H9 (cell line): Measurements from ENCODE around the gene BRPF1. TPM values are rescaled to one million over a fixed set of nuclear protein-coding genes. Genes with fewer than 3 reads are reported as not detected.

ENCODE experiments used
- DNase-seq: peaks from one replicate; pipeline ENCODE4 v3.0.0-alpha.2; 2017
- H2AFZ ChIP-seq: one replicate; pipeline ENCODE4 v1.6.1; 2013; ENCODE audit warnings: mild to moderate bottlenecking, low read length, control low read depth, moderate library complexity
- H2AK5ac ChIP-seq: 2 replicates; pipeline ENCODE4 v1.6.1; 2013; ENCODE audit warnings: low read length, control low read depth, mixed read lengths; ENCODE audit not compliant: insufficient read length
- H2BK120ac ChIP-seq: one replicate; pipeline ENCODE4 v1.6.1; 2013; ENCODE audit warnings: low read depth, mild to moderate bottlenecking, low read length, control low read depth, inconsistent platforms; ENCODE audit not compliant: poor library complexity, severe bottlenecking
- H2BK12ac ChIP-seq: 2 replicates; pipeline ENCODE4 v1.6.1; 2013; ENCODE audit warnings: low read length, control low read depth, mixed read lengths, low read depth; ENCODE audit not compliant: insufficient read length
- H2BK15ac ChIP-seq: 2 replicates; pipeline ENCODE4 v1.6.1; 2013; ENCODE audit warnings: low read depth, low read length, control low read depth
- H2BK20ac ChIP-seq: one replicate; pipeline ENCODE4 v1.6.1; 2013; ENCODE audit warnings: low read depth, mild to moderate bottlenecking, low read length, control low read depth, inconsistent platforms; ENCODE audit not compliant: poor library complexity, severe bottlenecking
- H2BK5ac ChIP-seq: 2 replicates; pipeline ENCODE4 v1.6.1; 2013; ENCODE audit warnings: low read length, control low read depth, mixed read lengths; ENCODE audit not compliant: insufficient read length
- H3K14ac ChIP-seq: 2 replicates; pipeline ENCODE4 v1.6.1; 2013; ENCODE audit warnings: low read length, control low read depth; ENCODE audit not compliant: insufficient read depth
- H3K18ac ChIP-seq: 2 replicates; pipeline ENCODE4 v1.6.1; 2013; ENCODE audit warnings: low read depth, mild to moderate bottlenecking, mixed read lengths, low read length, control low read depth; ENCODE audit not compliant: insufficient read length
- H3K23ac ChIP-seq: 2 replicates; pipeline ENCODE4 v1.6.1; 2013; ENCODE audit warnings: low read length, control low read depth, mixed read lengths, low read depth; ENCODE audit not compliant: insufficient read length
- H3K23me2 ChIP-seq: 2 replicates; pipeline ENCODE4 v1.6.1; 2013; ENCODE audit warnings: low read depth, mild to moderate bottlenecking, mixed read lengths, low read length, control low read depth; ENCODE audit not compliant: insufficient read length, poor library complexity, severe bottlenecking
- H3K27ac ChIP-seq: 2 replicates; pipeline ENCODE4 v1.5.1; 2013; ENCODE audit warnings: low read length, control low read depth, mixed read lengths, low read depth; ENCODE audit not compliant: insufficient read length
- H3K27me3 ChIP-seq: 2 replicates; pipeline ENCODE4 v1.6.1; 2013; ENCODE audit warnings: low read length, control low read depth, inconsistent platforms; ENCODE audit not compliant: insufficient read depth
- H3K4ac ChIP-seq: 2 replicates; pipeline ENCODE4 v1.6.1; 2013; ENCODE audit warnings: low read depth, mild to moderate bottlenecking, control low read depth, inconsistent platforms, low read length, moderate library complexity
- H3K4me1 ChIP-seq: 2 replicates; pipeline ENCODE4 v1.6.1; 2013; ENCODE audit warnings: low read length, control low read depth, inconsistent platforms; ENCODE audit not compliant: insufficient read depth
- H3K4me2 ChIP-seq: 2 replicates; pipeline ENCODE4 v1.6.1; 2013; ENCODE audit warnings: low read length, control low read depth, mixed read lengths; ENCODE audit not compliant: insufficient read length, insufficient read depth
- H3K56ac ChIP-seq: 2 replicates; pipeline ENCODE4 v1.6.1; 2013; ENCODE audit warnings: low read depth, mild to moderate bottlenecking, mixed read lengths, low read length, control low read depth; ENCODE audit not compliant: insufficient read length
- H3K79me1 ChIP-seq: 2 replicates; pipeline ENCODE4 v1.6.1; 2013; ENCODE audit warnings: low read depth, mild to moderate bottlenecking, moderate library complexity, low read length, control low read depth, inconsistent platforms; ENCODE audit not compliant: insufficient read depth, poor library complexity, severe bottlenecking
- H3K79me2 ChIP-seq: 2 replicates; pipeline ENCODE4 v1.6.1; 2013; ENCODE audit warnings: low read length, control low read depth, inconsistent platforms; ENCODE audit not compliant: insufficient read depth
- H3K9ac ChIP-seq: 2 replicates; pipeline ENCODE4 v1.6.1; 2013; ENCODE audit warnings: low read length, control low read depth, mixed read lengths; ENCODE audit not compliant: insufficient read length; ENCODE audit errors: extremely low read depth
- H3K9me3 ChIP-seq: one replicate; pipeline ENCODE4 v1.6.1; 2013; ENCODE audit warnings: low read depth, low read length, inconsistent platforms; ENCODE audit not compliant: control insufficient read depth
- H3T11ph ChIP-seq: one replicate; pipeline ENCODE4 v1.6.1; 2013; ENCODE audit warnings: mild to moderate bottlenecking, low read length, control low read depth, inconsistent platforms
- H4K20me1 ChIP-seq: one replicate; pipeline ENCODE4 v1.6.1; 2013; ENCODE audit not compliant: control insufficient read depth, insufficient read length, insufficient read depth
- H4K5ac ChIP-seq: 2 replicates; pipeline ENCODE4 v1.6.1; 2013; ENCODE audit warnings: low read depth, mild to moderate bottlenecking, mixed read lengths, low read length, control low read depth; ENCODE audit not compliant: insufficient read length
- H4K8ac ChIP-seq: replicated peaks from 2 replicates; pipeline ENCODE4 v1.6.1; 2013; ENCODE audit warnings: low read length, control low read depth, mixed read lengths, low read depth; ENCODE audit not compliant: insufficient read length
- H4K91ac ChIP-seq: 2 replicates; pipeline ENCODE4 v1.6.1; 2013; ENCODE audit warnings: low read depth, mild to moderate bottlenecking, moderate library complexity, mixed read lengths, low read length, control low read depth; ENCODE audit not compliant: insufficient read length
- H3K27ac Mint-ChIP-seq, 3 experiments: 2 replicates in 2 of 3; 3 replicates in 1 of 3; pipeline ENCODE4 v1.8.0; 2020 to 2021; ENCODE audit warnings: mixed read lengths in 3 of 3, mild to moderate bottlenecking in 1 of 3, moderate library complexity in 1 of 3
- H3K27me3 Mint-ChIP-seq: 2 replicates; pipeline ENCODE4 v1.8.0; 2021; ENCODE audit warnings: low read depth, mild to moderate bottlenecking, moderate library complexity, mixed read lengths
- H3K36me3 Mint-ChIP-seq, 3 experiments: 2 replicates in 2 of 3; 3 replicates in 1 of 3; pipeline ENCODE4 v1.8.0; 2020 to 2021; ENCODE audit warnings: low read depth in 3 of 3, mixed read lengths in 3 of 3; ENCODE audit not compliant: insufficient read depth in 1 of 3
- H3K4me1 Mint-ChIP-seq, 2 experiments: 2 replicates each; pipeline ENCODE4 v1.8.0; 2020; ENCODE audit warnings: mixed read lengths in 2 of 2
- H3K4me3 Mint-ChIP-seq, 2 experiments: 2 replicates in 1 of 2; 3 replicates in 1 of 2; pipeline ENCODE4 v1.8.0; 2020 to 2021; ENCODE audit warnings: mild to moderate bottlenecking in 2 of 2, mixed read lengths in 2 of 2, moderate library complexity in 1 of 2
- H3K9me3 Mint-ChIP-seq, 2 experiments: 2 replicates in 1 of 2; 3 replicates in 1 of 2; pipeline ENCODE4 v1.8.0; 2020; ENCODE audit warnings: mild to moderate bottlenecking in 2 of 2, mixed read lengths in 2 of 2, moderate library complexity in 1 of 2
- WGBS: extraction: QIAGEN DNeasy Blood & Tissue Kit; methylation state at CpG from one replicate; pipeline ENCODE4 v1.1.7; 2013; ENCODE audit warnings: missing lambda C conversion rate, low lambda C conversion rate, mixed read lengths; ENCODE audit not compliant: insufficient read length; ENCODE audit errors: extremely low coverage; 5-methylcytosine and 5-hydroxymethylcytosine counted together
- total RNA-seq: library from RNA; stranded (reverse); gene quantifications from 2 replicates; pipeline ENCODE4 v1.2.1, GENCODE V29; 2021
- TF ChIP-seq, protein P1 (sequence below): fragments of 200-600 bp; sonication (generic); conservative IDR thresholded peaks from 3 replicates; pipeline ENCODE4 v1.8.0; 2021; ENCODE audit warnings: antibody characterized with exemption, mild to moderate bottlenecking

The BRPF1 gene
- total RNA-seq, 1 experiment from 2014 or later = 38.6 TPM

DNA sequence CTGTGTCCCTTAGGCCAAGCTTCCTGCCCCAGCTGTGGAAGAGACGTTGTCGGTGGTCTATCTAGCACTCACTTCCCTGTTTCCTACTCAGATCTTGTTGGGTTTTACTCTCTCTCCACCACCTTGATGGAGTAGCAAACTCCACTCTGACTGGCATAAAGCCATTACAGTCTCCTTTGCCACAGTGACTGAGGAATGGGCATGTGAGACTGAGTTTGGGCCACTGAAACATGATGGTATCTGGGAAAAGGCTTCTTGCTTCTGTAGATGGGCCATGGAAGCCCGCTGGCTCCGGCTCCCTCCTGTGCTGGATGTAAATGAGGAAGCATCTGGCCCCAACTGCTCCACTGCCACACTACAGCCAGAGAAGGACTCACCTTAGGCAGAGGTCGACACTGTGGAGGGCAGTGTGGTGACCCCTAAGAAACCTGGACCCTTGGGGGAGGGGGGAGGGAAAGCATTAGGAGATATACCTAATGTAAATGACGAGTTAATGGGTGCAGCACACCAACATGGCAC is 47.6 kb downstream of the BRPF1 start:
- Histone ChIP-seq H3K56ac (no peak overlapping the region), H3K79me2 (no peaks in the 10 kb centered on the region), H3K23ac (no peak overlapping the region), H3K27me3 (no peaks in the 10 kb centered on the region; the same call in 1 of the 2 replicates), H4K91ac (no peak overlapping the region), H2AFZ (no peak overlapping the region), H4K20me1 (no peaks in the 10 kb centered on the region), H3K9me3 (no peaks in the 10 kb centered on the region), H3K27ac (no peak overlapping the region), H2BK15ac (no peak overlapping the region), H4K5ac (no peak overlapping the region), H2AK5ac (no peak overlapping the region), H2BK20ac (no peak overlapping the region), H3T11ph (no peak overlapping the region), H3K4me1 (no peaks in the 10 kb centered on the region), H2BK120ac (no peak overlapping the region), H3K4me2 (no peak overlapping the region), H4K8ac (no peak overlapping the region), H3K18ac (no peak overlapping the region), H3K79me1 (no peaks in the 10 kb centered on the region), H3K14ac (no peak overlapping the region), H2BK5ac (no peak overlapping the region), H3K9ac (no peak overlapping the region), H3K4ac (no peak overlapping the region), H3K23me2 (no peaks in the 10 kb centered on the region), H2BK12ac (no peak overlapping the region)
- Mint-ChIP-seq H3K9me3 (no peaks in the 10 kb centered on the region), H3K36me3 (peaks cover 10 to 39% (median 32%) of the 10 kb centered on the region in 3 experiments; a peak in 6 of 7 replicates), H3K27me3 (peaks cover 9% of the 10 kb centered on the region), H3K4me3 (no peak overlapping the region), H3K4me1 (peaks cover 7 to 8% of the 10 kb centered on the region in 2 experiments; a peak in 3 of 4 replicates), H3K27ac (no peak overlapping the region)
- TF ChIP-seq, protein P1, sequence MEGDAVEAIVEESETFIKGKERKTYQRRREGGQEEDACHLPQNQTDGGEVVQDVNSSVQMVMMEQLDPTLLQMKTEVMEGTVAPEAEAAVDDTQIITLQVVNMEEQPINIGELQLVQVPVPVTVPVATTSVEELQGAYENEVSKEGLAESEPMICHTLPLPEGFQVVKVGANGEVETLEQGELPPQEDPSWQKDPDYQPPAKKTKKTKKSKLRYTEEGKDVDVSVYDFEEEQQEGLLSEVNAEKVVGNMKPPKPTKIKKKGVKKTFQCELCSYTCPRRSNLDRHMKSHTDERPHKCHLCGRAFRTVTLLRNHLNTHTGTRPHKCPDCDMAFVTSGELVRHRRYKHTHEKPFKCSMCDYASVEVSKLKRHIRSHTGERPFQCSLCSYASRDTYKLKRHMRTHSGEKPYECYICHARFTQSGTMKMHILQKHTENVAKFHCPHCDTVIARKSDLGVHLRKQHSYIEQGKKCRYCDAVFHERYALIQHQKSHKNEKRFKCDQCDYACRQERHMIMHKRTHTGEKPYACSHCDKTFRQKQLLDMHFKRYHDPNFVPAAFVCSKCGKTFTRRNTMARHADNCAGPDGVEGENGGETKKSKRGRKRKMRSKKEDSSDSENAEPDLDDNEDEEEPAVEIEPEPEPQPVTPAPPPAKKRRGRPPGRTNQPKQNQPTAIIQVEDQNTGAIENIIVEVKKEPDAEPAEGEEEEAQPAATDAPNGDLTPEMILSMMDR = no peak
- no peak for DNase-seq
- WGBS = no CpG with 5 or more reads among the region's 6 CpGs
